K562 (cell line): ENCODE data around the gene CCDC116. TPM values are rescaled to one million over a fixed set of nuclear protein-coding genes. Genes with fewer than 3 reads are reported as not detected.
A peak's percentile ranks its signal among the peaks of the same experiment; 100 is the strongest.

Source experiments
- CHD7 ChIP-seq: fragments of 200-600 bp; sonication (generic); IDR thresholded peaks from one replicate; pipeline ENCODE4 v1.6.1; 2012; ENCODE audit warnings: mild to moderate bottlenecking, low read depth, low read length, inconsistent platforms
- CTBP1 ChIP-seq: fragments of 450-650 bp; IDR thresholded peaks from 2 replicates; pipeline ENCODE4 v1.6.1; 2016; ENCODE audit warnings: borderline replicate concordance
- ERF ChIP-seq: fragments of 450-650 bp; formaldehyde crosslinking; IDR thresholded peaks from 2 replicates; pipeline ENCODE4 v1.4.0; 2020; ENCODE audit warnings: mild to moderate bottlenecking, mixed read lengths
- FOXA3 ChIP-seq, 2 experiments: fragments of 450-650 bp in 1 of 2; sonication (generic) in 1 of 2; formaldehyde crosslinking; IDR thresholded peaks in 1 of 2; conservative IDR thresholded peaks in 1 of 2; 2 replicates each; pipeline versions ENCODE4 v1.4.0 to v1.8.0; 2020 to 2022; ENCODE audit warnings: mild to moderate bottlenecking in 2 of 2, missing genetic modification reagents in 1 of 2
- RBFOX2 ChIP-seq: fragments of 200-400 bp; formaldehyde crosslinking; IDR thresholded peaks from 2 replicates; pipeline ENCODE4 v1.6.1; 2017; ENCODE audit warnings: low read depth, mild to moderate bottlenecking, low read length, moderate library complexity
- SP2 ChIP-seq: IDR thresholded peaks from 2 replicates; pipeline ENCODE4 v1.6.1; 2011; ENCODE audit warnings: mild to moderate bottlenecking, low read depth, low read length, moderate library complexity; ENCODE audit not compliant: poor library complexity, severe bottlenecking; ENCODE audit errors: extremely low read depth
- TFAP4 ChIP-seq: sonication (generic); formaldehyde crosslinking; IDR thresholded peaks from 2 replicates; pipeline ENCODE4 v1.8.0; 2022; ENCODE audit warnings: missing genetic modification reagents, mild to moderate bottlenecking, moderate library complexity, borderline replicate concordance
- THAP12 ChIP-seq: fragments of 250-450 bp; sonication (Bioruptor Pico); IDR thresholded peaks from 2 replicates; pipeline ENCODE4 v1.9.0; 2021; ENCODE audit warnings: mild to moderate bottlenecking, inconsistent platforms
- XRCC3 ChIP-seq: fragments of 450-650 bp; IDR thresholded peaks from 2 replicates; pipeline ENCODE4 v1.6.1; 2017; ENCODE audit warnings: mild to moderate bottlenecking, moderate library complexity
- ZBTB17 ChIP-seq: fragments of 450-650 bp; formaldehyde crosslinking; IDR thresholded peaks from 2 replicates; pipeline ENCODE4 v1.4.0; 2020; ENCODE audit warnings: mild to moderate bottlenecking
- polyA plus RNA-seq, 8 experiments: library from polyadenylated mRNA; depleted of rRNA in 4 of 8; stranded (reverse) in 5 of 8; unstranded in 3 of 8; fragments of >200 nt; fragmentation: Nextera tagmentation in 2 of 8; fragmentation: Illumina TruSeq in 1 of 8; extraction: Ambion mirVana in 2 of 8; extraction: Trizol in 1 of 8; gene quantifications; 2 replicates each; pipeline versions ENCODE4 v1.2.1 to v1.2.3, GENCODE V29; 2011 to 2014; ENCODE audit warnings: inconsistent platforms in 1 of 8, missing spikeins in 1 of 8
- total RNA-seq, 7 experiments: library from RNA; depleted of rRNA in 6 of 7; stranded (reverse); fragments of >200 nt in 6 of 7; fragmentation: Illumina TruSeq in 2 of 7; extraction: Trizol in 2 of 7; gene quantifications; 2 replicates each; pipeline versions ENCODE4 v1.2.1 to v1.2.3, GENCODE V29; 2011 to 2021; ENCODE audit warnings: low replicate concordance in 1 of 7

The CCDC116 gene
- total and polyA plus RNA-seq, 9 of the 15 experiments (the other 6 are each of a cell fraction or from before 2014, with no cell fraction given), result 1.6 to 11.3 (median 4.7) TPM

- TF ChIP-seq FOXA3 (CRISPR knock-in tag; conservative IDR thresholded peaks at IDR 0.05 in 1 of 2, IDR thresholded peaks at IDR 0.05 in 1 of 2), result peak in 1 of 2 experiments; percentile 81; a peak in 2 of 4 replicates
- TF ChIP-seq THAP12 (CRISPR knock-in tag), result peak; percentile 81
- TF ChIP-seq XRCC3, result no peak
- peak; percentile 36; the same call in 1 of the 2 replicates for TF ChIP-seq TFAP4 (CRISPR knock-in tag)
- no peak for TF ChIP-seq ERF (CRISPR knock-in tag)
- TF ChIP-seq CHD7, result peak; percentile 18
- peak; percentile 22 for TF ChIP-seq SP2
- TF ChIP-seq CTBP1, result no peak
- TF ChIP-seq RBFOX2, result no peak
- no peak for TF ChIP-seq ZBTB17
Measured at GRCh38 chr22:21582801-21583740, 49.5 kb upstream of the CCDC116 start (continued).
